A549 treated with AZD9567 at 1 μM for 4 hours (cell line): Measurements from ENCODE around the gene CIAO2B. TPM values are rescaled to one million over a fixed set of nuclear protein-coding genes. Genes with fewer than 3 reads are reported as not detected.

ENCODE experiments used
- total RNA-seq: library from RNA; stranded (reverse); fragments of 200-300 nt; extraction: Qiagen RNA extraction; gene quantifications from 5 replicates; pipeline ENCODE4 v1.2.3, GENCODE V29; 2022; ENCODE audit not compliant: insufficient read depth

Gene CIAO2B
- total RNA-seq, result 127 to 188 TPM (median 178 TPM) in 5 replicates

GRCh38 chr16:66934138-66934838 is at the start of gene CIAO2B:
Gene CIAO2B (minus strand): TSS chr16:66934402. CDS start chr16:66934364, 38 bp downstream.

GRCh38 chr16:66961065-66961744 is 27.0 kb upstream of the CIAO2B start, which contains the start of gene CES3:
Gene CES3 (plus strand): TSS chr16:66961266. CDS start chr16:66961308, 42 bp downstream.

GRCh38 chr16:66935314-66936011 is 1.3 kb upstream of the CIAO2B start, which contains the start of gene CES2:
Gene CES2 (plus strand): TSS chr16:66935516. CDS start chr16:66935636, 120 bp downstream.

GRCh38 chr16:66925322-66925840 is 8.8 kb downstream of the CIAO2B start, which contains the start of gene RRAD:
Gene RRAD (minus strand): TSS chr16:66925535. CDS start chr16:66925179, 356 bp downstream.

GRCh38 chr16:66918803-66919568 is 15.2 kb downstream of the CIAO2B start, which contains the start of gene CDH16:
Gene CDH16 (minus strand): TSS chr16:66918885. CDS start chr16:66918065, 820 bp downstream.

Other genes starting within 250 kb of the CIAO2B start
- 24.1 to 39.8 TPM (median 37.2 TPM) in 5 replicates for gene CMTM4, start 237.7 kb downstream of the CIAO2B start, total RNA-seq
- 40.6 to 57.0 TPM (median 55.7 TPM) in 5 replicates for gene DYNC1LI2, start 182.8 kb downstream of the CIAO2B start, total RNA-seq
- 0.07 to 0.08 TPM in 2 of 5 replicates, not detected in the others for gene TERB1, start 132.8 kb downstream of the CIAO2B start, total RNA-seq
- 63.8 to 71.1 TPM (median 68.0 TPM) in 5 replicates for gene NAE1, start 103.4 kb downstream of the CIAO2B start, total RNA-seq
- gene CA7, start 90.0 kb downstream of the CIAO2B start, total RNA-seq, result not detected in 5 replicates
- gene PDP2, start 53.9 kb downstream of the CIAO2B start, total RNA-seq, result 3.4 to 7.0 TPM (median 6.1 TPM) in 5 replicates
- gene CDH16, start 15.5 kb downstream of the CIAO2B start, total RNA-seq, result 2.0 to 3.6 TPM (median 2.7 TPM) in 5 replicates
- 24.5 to 42.4 TPM (median 33.2 TPM) in 5 replicates for gene RRAD, start 8.9 kb downstream of the CIAO2B start, total RNA-seq
- gene CES2, start 1.1 kb upstream of the CIAO2B start, total RNA-seq, result 26.8 to 32.6 TPM (median 31.1 TPM) in 5 replicates
- 2.1 to 6.9 TPM (median 2.2 TPM) in 5 replicates for gene CES3, start 26.9 kb upstream of the CIAO2B start, total RNA-seq
- 2.1 to 3.2 TPM (median 2.9 TPM) in 5 replicates for gene CES4A, start 54.2 kb upstream of the CIAO2B start, total RNA-seq
- 48.0 to 74.9 TPM (median 52.6 TPM) in 5 replicates for gene CBFB, start 94.7 kb upstream of the CIAO2B start, total RNA-seq
- 25.7 to 34.0 TPM (median 26.3 TPM) in 5 replicates for gene PHAF1, start 175.5 kb upstream of the CIAO2B start, total RNA-seq
- gene B3GNT9, start 216.6 kb upstream of the CIAO2B start, total RNA-seq, result 7.3 to 8.6 TPM (median 8.4 TPM) in 5 replicates
- 12.6 to 23.6 TPM (median 22.4 TPM) in 5 replicates for gene TRADD, start 225.5 kb upstream of the CIAO2B start, total RNA-seq
- 4.9 to 12.1 TPM (median 8.9 TPM) in 5 replicates for gene FBXL8, start 225.6 kb upstream of the CIAO2B start, total RNA-seq
- gene HSF4, start 230.3 kb upstream of the CIAO2B start, total RNA-seq, result 5.9 to 18.4 TPM (median 16.4 TPM) in 5 replicates
- gene NOL3, start 236.1 kb upstream of the CIAO2B start, total RNA-seq, result 43.9 to 83.6 TPM (median 80.7 TPM) in 5 replicates
- 5.3 to 8.6 TPM (median 6.8 TPM) in 5 replicates for gene MATCAP1, start 249.6 kb upstream of the CIAO2B start, total RNA-seq